Trophoblast cell (in vitro differentiated cells and primary cell): ENCODE measurements around the gene GBF1.
A peak's percentile ranks its signal among the peaks of the same experiment; 100 is the strongest.

Source experiments
- DNase-seq, 2 donors: peaks; one replicate each; pipeline ENCODE4 v3.0.0-alpha.2; 2016
- H2AFZ ChIP-seq: 2 replicates; pipeline ENCODE4 v1.6.1; 2013; ENCODE audit warnings: low read length, moderate library complexity, mild to moderate bottlenecking; ENCODE audit not compliant: insufficient read depth, poor library complexity
- H2AK5ac ChIP-seq: 2 replicates; pipeline ENCODE4 v1.6.1; 2013; ENCODE audit warnings: mild to moderate bottlenecking, low read length
- H2BK120ac ChIP-seq: 2 replicates; pipeline ENCODE4 v1.6.1; 2013; ENCODE audit warnings: low read length, mild to moderate bottlenecking, moderate library complexity; ENCODE audit not compliant: insufficient read depth, poor library complexity
- H2BK12ac ChIP-seq: 2 replicates; pipeline ENCODE4 v1.6.1; 2013; ENCODE audit warnings: mild to moderate bottlenecking, low read length, moderate library complexity
- H2BK5ac ChIP-seq: 2 replicates; pipeline ENCODE4 v1.6.1; 2013; ENCODE audit warnings: low read length, low read depth, moderate library complexity, mild to moderate bottlenecking; ENCODE audit not compliant: poor library complexity
- H3K14ac ChIP-seq: 2 replicates; pipeline ENCODE4 v1.6.1; 2013; ENCODE audit warnings: mild to moderate bottlenecking, low read length
- H3K18ac ChIP-seq: 2 replicates; pipeline ENCODE4 v1.6.1; 2013; ENCODE audit warnings: mild to moderate bottlenecking, low read length
- H3K23ac ChIP-seq: 2 replicates; pipeline ENCODE4 v1.6.1; 2013; ENCODE audit warnings: low read length
- H3K27ac ChIP-seq: 2 replicates; pipeline ENCODE4 v1.5.1; 2013; ENCODE audit warnings: low read depth, mild to moderate bottlenecking, inconsistent platforms, low read length, moderate library complexity
- H3K27me3 ChIP-seq: 2 replicates; pipeline ENCODE4 v1.6.1; 2013; ENCODE audit warnings: inconsistent platforms, mild to moderate bottlenecking, low read length, moderate library complexity; ENCODE audit not compliant: insufficient read depth
- H3K36me3 ChIP-seq, 2 experiments: 1 replicate in 1 of 2; 2 replicates in 1 of 2; pipeline ENCODE4 v1.6.1; 2013; ENCODE audit warnings: low read length in 2 of 2, mild to moderate bottlenecking in 2 of 2, moderate library complexity in 1 of 2; ENCODE audit not compliant: insufficient read depth in 2 of 2, control insufficient read depth in 1 of 2
- H3K4ac ChIP-seq: 2 replicates; pipeline ENCODE4 v1.6.1; 2013; ENCODE audit warnings: low read depth, mild to moderate bottlenecking, low read length, moderate library complexity
- H3K4me1 ChIP-seq, 2 experiments: 1 replicate in 1 of 2; 2 replicates in 1 of 2; pipeline ENCODE4 v1.6.1; 2013; ENCODE audit warnings: low read length in 2 of 2, mild to moderate bottlenecking in 2 of 2, moderate library complexity in 1 of 2; ENCODE audit not compliant: insufficient read depth in 2 of 2, control insufficient read depth in 1 of 2
- H3K4me2 ChIP-seq: 2 replicates; pipeline ENCODE4 v1.6.1; 2013; ENCODE audit warnings: inconsistent platforms, mild to moderate bottlenecking, low read length, moderate library complexity
- H3K4me3 ChIP-seq: 2 replicates; pipeline ENCODE4 v1.5.1; 2013; ENCODE audit warnings: mild to moderate bottlenecking, low read depth, low read length, inconsistent platforms
- H3K79me1 ChIP-seq: one replicate; pipeline ENCODE4 v1.6.1; 2013; ENCODE audit warnings: low read length
- H3K79me2 ChIP-seq: 2 replicates; pipeline ENCODE4 v1.6.1; 2013; ENCODE audit warnings: low read length, mild to moderate bottlenecking; ENCODE audit not compliant: control insufficient read depth, insufficient read depth, poor library complexity
- H3K9ac ChIP-seq: 2 replicates; pipeline ENCODE4 v1.6.1; 2013; ENCODE audit warnings: mild to moderate bottlenecking, low read length
- H3K9me3 ChIP-seq: 2 replicates; pipeline ENCODE4 v1.6.1; 2013; ENCODE audit warnings: low read depth, mild to moderate bottlenecking, control low read depth, inconsistent platforms, low read length; ENCODE audit not compliant: insufficient read depth
- H4K12ac ChIP-seq: 2 replicates; pipeline ENCODE4 v1.6.1; 2013; ENCODE audit warnings: low read depth, mild to moderate bottlenecking, low read length, moderate library complexity
- H4K8ac ChIP-seq: 2 replicates; pipeline ENCODE4 v1.6.1; 2013; ENCODE audit warnings: low read depth, mild to moderate bottlenecking, low read length, moderate library complexity
- H4K91ac ChIP-seq: one replicate; pipeline ENCODE4 v1.6.1; 2013; ENCODE audit warnings: low read depth, mild to moderate bottlenecking, low read length, moderate library complexity
- WGBS: extraction: QIAGEN DNeasy Blood & Tissue Kit; methylation state at CpG from one replicate; pipeline ENCODE4 v1.1.7; 2013; ENCODE audit warnings: missing lambda C conversion rate; ENCODE audit not compliant: insufficient read length, insufficient coverage; ENCODE audit errors: extremely low coverage; 5-methylcytosine and 5-hydroxymethylcytosine counted together

The GBF1 gene

GRCh38 chr10:102418622-102419268 is 173.4 kb downstream of the GBF1 start, which contains the start of gene PSD:
Gene PSD (minus strand): TSS chr10:102418785. CDS start chr10:102417038, 1,747 bp downstream.
- no peak within 1 kb of the TSS for H2BK5ac ChIP-seq
- H3K79me2 ChIP-seq: peaks cover 4% of the 10 kb centered on the region
- no peak within 1 kb of the TSS for H3K27ac ChIP-seq
- no peak within 1 kb of the TSS for H2BK12ac ChIP-seq
- no peak within 1 kb of the TSS for H3K9ac ChIP-seq
- no peak within 1 kb of the TSS for H4K8ac ChIP-seq
- H3K23ac ChIP-seq: no peak within 1 kb of the TSS
- H2AK5ac ChIP-seq: no peak within 1 kb of the TSS
- peak within 1 kb of the TSS; percentile 38 for H2AFZ ChIP-seq
- DNase-seq: no peak
- peaks cover 7% of the 10 kb centered on the region for H3K27me3 ChIP-seq
- H3K4ac ChIP-seq: no peak within 1 kb of the TSS
- H3K4me1 ChIP-seq: peaks cover 16 to 27% of the 10 kb centered on the region in 2 experiments
- H3K79me1 ChIP-seq: peaks cover 8% of the 10 kb centered on the region
- no CpG with 5 or more reads among the region's 45 CpGs for WGBS
- H3K4me2 ChIP-seq: peak within 1 kb of the TSS; percentile 88
- peaks cover 5% of the 10 kb centered on the region for H3K9me3 ChIP-seq
- no peak within 1 kb of the TSS for H4K91ac ChIP-seq
- no peak within 1 kb of the TSS for H2BK120ac ChIP-seq
- H3K14ac ChIP-seq: no peak within 1 kb of the TSS
- peaks cover 8 to 10% of the 10 kb centered on the region in 2 experiments for H3K36me3 ChIP-seq
- no peak within 1 kb of the TSS for H3K18ac ChIP-seq
- no peak within 1 kb of the TSS for H4K12ac ChIP-seq
- H3K4me3 ChIP-seq: peak within 1 kb of the TSS; percentile 68

- H3K27me3 ChIP-seq: peaks cover 7% of the 10 kb centered on the region
- no CpG with 5 or more reads among the region's 54 CpGs for WGBS
Observed at GRCh38 chr10:102419269-102420180, 174.2 kb downstream of the GBF1 start.

GRCh38 chr10:102420181-102420713 is 174.9 kb downstream of the GBF1 start:
- Histone ChIP-seq H3K18ac (no peak overlapping the region), H3K9me3 (no peaks in the 10 kb centered on the region), H3K79me2 (peaks cover 4% of the 10 kb centered on the region), H2BK5ac (no peak overlapping the region), H2BK12ac (no peak overlapping the region), H3K23ac (no peak overlapping the region), H3K4me2 (peak overlapping the region; percentile 88), H3K4me1 (peaks cover 16 to 27% of the 10 kb centered on the region in 2 experiments), H4K12ac (no peak overlapping the region), H4K8ac (peak overlapping the region; percentile 37), H2AK5ac (no peak overlapping the region), H2AFZ (peak overlapping the region; percentile 38), H3K4me3 (peak overlapping the region; percentile 80), H3K4ac (no peak overlapping the region), H3K79me1 (peaks cover 8% of the 10 kb centered on the region), H3K36me3 (peaks cover 17 to 24% of the 10 kb centered on the region in 2 experiments), H3K14ac (peak overlapping the region; percentile 29), H4K91ac (no peak overlapping the region), H3K27ac (no peak overlapping the region), H3K27me3 (peaks cover 7% of the 10 kb centered on the region), H2BK120ac (no peak overlapping the region), H3K9ac (peak overlapping the region; percentile 30)
- no CpG with 5 or more reads among the region's 21 CpGs for WGBS
- no peak for DNase-seq

More at GRCh38 chr10:102419269-102420180, 174.2 kb downstream of the GBF1 start:
- Histone ChIP-seq H4K91ac (no peak overlapping the region), H4K12ac (no peak overlapping the region), H2BK12ac (no peak overlapping the region), H2BK5ac (no peak overlapping the region), H3K14ac (peak overlapping the region; percentile 29), H3K79me2 (peaks cover 4% of the 10 kb centered on the region), H3K36me3 (peaks cover 16 to 18% of the 10 kb centered on the region in 2 experiments), H3K4me2 (peak overlapping the region; percentile 88), H3K9ac (peak overlapping the region; percentile 30), H3K9me3 (peaks cover 5% of the 10 kb centered on the region), H3K18ac (no peak overlapping the region), H3K4me1 (peaks cover 16 to 27% of the 10 kb centered on the region in 2 experiments), H3K27ac (no peak overlapping the region), H2BK120ac (no peak overlapping the region), H3K23ac (no peak overlapping the region), H3K79me1 (peaks cover 8% of the 10 kb centered on the region), H2AK5ac (no peak overlapping the region), H3K4ac (no peak overlapping the region), H4K8ac (peak overlapping the region; percentile 37), H3K4me3 (peak overlapping the region; percentile 68), H2AFZ (peak overlapping the region; percentile 38)
- DNase-seq: peak in 1 of 2 donors; percentile 56
